A673 (cell line): Measurements from ENCODE around the gene SLC35B2.

Source experiments
- EZH2 ChIP-seq: fragments of 200-600 bp; sonication (generic); IDR thresholded peaks from 2 replicates; pipeline ENCODE4 v1.6.1; 2017; ENCODE audit warnings: borderline replicate concordance, low read depth, mild to moderate bottlenecking, mixed read lengths, antibody characterized with exemption, low read length; ENCODE audit not compliant: poor library complexity, severe bottlenecking
- TF ChIP-seq, protein P1 (sequence below): fragments of 300-800, 200-600 bp; sonication (generic); conservative IDR thresholded peaks from 2 replicates; pipeline ENCODE4 v1.5.1; 2017; ENCODE audit warnings: low read depth, mild to moderate bottlenecking, antibody characterized with exemption, low read length, moderate library complexity, mixed read lengths

- TF ChIP-seq, protein P1, sequence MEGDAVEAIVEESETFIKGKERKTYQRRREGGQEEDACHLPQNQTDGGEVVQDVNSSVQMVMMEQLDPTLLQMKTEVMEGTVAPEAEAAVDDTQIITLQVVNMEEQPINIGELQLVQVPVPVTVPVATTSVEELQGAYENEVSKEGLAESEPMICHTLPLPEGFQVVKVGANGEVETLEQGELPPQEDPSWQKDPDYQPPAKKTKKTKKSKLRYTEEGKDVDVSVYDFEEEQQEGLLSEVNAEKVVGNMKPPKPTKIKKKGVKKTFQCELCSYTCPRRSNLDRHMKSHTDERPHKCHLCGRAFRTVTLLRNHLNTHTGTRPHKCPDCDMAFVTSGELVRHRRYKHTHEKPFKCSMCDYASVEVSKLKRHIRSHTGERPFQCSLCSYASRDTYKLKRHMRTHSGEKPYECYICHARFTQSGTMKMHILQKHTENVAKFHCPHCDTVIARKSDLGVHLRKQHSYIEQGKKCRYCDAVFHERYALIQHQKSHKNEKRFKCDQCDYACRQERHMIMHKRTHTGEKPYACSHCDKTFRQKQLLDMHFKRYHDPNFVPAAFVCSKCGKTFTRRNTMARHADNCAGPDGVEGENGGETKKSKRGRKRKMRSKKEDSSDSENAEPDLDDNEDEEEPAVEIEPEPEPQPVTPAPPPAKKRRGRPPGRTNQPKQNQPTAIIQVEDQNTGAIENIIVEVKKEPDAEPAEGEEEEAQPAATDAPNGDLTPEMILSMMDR, result no peak
- TF ChIP-seq EZH2, result no peak
Measured at GRCh38 chr6:44297063-44298038, 40.0 kb upstream of the SLC35B2 start.
